Neural crest cell (in vitro differentiated cells): Measurements from ENCODE around the gene GABRQ. TPM values are rescaled to one million over a fixed set of nuclear protein-coding genes. Genes with fewer than 3 reads are reported as not detected.

Source experiments
- DNase-seq: peaks from one replicate; pipeline ENCODE4 v3.0.0; 2021; ENCODE audit warnings: low read depth, mixed read lengths, low spot score
- H3K27ac Mint-ChIP-seq: one replicate; pipeline ENCODE4 v1.8.0; 2021; ENCODE audit warnings: mild to moderate bottlenecking, mixed read lengths; ENCODE audit not compliant: unreplicated experiment
- H3K27me3 Mint-ChIP-seq: 2 replicates; pipeline ENCODE4 v1.8.0; 2021; ENCODE audit warnings: low read depth, mild to moderate bottlenecking, mixed read lengths
- H3K36me3 Mint-ChIP-seq: 2 replicates; pipeline ENCODE4 v1.8.0; 2021; ENCODE audit warnings: low read depth, mild to moderate bottlenecking, mixed read lengths
- H3K4me1 Mint-ChIP-seq: 2 replicates; pipeline ENCODE4 v1.8.0; 2021; ENCODE audit warnings: mixed read lengths
- H3K4me3 Mint-ChIP-seq: one replicate; pipeline ENCODE4 v1.8.0; 2021; ENCODE audit warnings: mild to moderate bottlenecking, mixed read lengths
- H3K9me3 Mint-ChIP-seq: 2 replicates; pipeline ENCODE4 v1.8.0; 2021; ENCODE audit warnings: mixed read lengths
- CTCF ChIP-seq: fragments of 200-600 bp; sonication (generic); conservative IDR thresholded peaks from 2 replicates; pipeline ENCODE4 v1.5.0; 2021; ENCODE audit warnings: antibody characterized with exemption, mild to moderate bottlenecking
- total RNA-seq: library from RNA; stranded (reverse); gene quantifications from 2 replicates; pipeline ENCODE4 v1.2.1, GENCODE V29; 2021

Gene GABRQ
- total RNA-seq, 1 donor from 2014 or later, result 0.91 TPM

GRCh38 chrX:152647978-152648377 lies 10.3 kb downstream of the GABRQ start:
- Mint-ChIP-seq H3K9me3 (peaks cover 2% of the 10 kb centered on the region), H3K27ac (no peak overlapping the region), H3K36me3 (no peaks in the 10 kb centered on the region), H3K4me3 (no peak overlapping the region), H3K4me1 (no peaks in the 10 kb centered on the region), H3K27me3 (no peaks in the 10 kb centered on the region)
- DNase-seq, result no peak
- no peak for TF ChIP-seq CTCF

DNA sequence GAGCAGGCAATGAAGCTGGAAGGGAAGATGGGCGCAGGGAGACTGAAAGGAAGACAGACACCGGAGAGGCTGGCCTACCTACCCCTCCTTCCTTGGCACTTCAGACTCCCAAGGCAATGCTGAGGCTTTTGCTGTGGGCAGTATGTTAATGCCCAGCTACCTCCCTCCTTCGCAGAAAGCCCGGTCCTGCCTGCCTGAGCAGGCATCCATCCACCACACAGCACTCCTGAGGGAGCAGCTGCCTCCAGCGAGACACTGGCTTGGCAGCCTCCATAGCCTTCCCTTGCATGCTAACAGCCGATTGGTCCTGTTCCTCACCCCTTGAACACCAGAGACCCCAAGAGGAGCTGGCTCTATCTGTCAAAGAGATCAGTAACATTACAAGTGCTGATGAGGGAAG lies 14.4 kb downstream of the GABRQ start:
- H3K27me3 Mint-ChIP-seq, result no peaks in the 10 kb centered on the region
- H3K27ac Mint-ChIP-seq, result no peak overlapping the region
- TF ChIP-seq CTCF, result no peak
- no peaks in the 10 kb centered on the region for H3K4me1 Mint-ChIP-seq
- peaks cover 2% of the 10 kb centered on the region for H3K36me3 Mint-ChIP-seq
- H3K9me3 Mint-ChIP-seq, result peaks cover 10% of the 10 kb centered on the region
- DNase-seq, result no peak
- H3K4me3 Mint-ChIP-seq, result no peak overlapping the region

DNA sequence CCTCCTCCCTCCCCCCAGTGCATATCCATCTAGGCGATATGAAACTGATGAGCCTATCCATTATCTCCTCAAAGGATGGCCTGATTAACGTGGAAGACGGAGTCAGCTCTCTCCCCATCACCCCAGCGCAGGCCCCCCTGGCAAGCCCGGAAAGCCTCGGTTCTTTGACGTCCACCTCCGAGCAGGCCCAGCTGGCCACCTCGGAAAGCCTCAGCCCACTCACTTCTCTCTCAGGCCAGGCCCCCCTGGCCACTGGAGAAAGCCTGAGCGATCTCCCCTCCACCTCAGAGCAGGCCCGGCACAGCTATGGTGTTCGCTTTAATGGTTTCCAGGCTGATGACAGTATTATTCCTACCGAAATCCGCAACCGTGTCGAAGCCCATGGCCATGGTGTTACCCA lies 14.8 kb downstream of the GABRQ start:
- peaks cover 10% of the 10 kb centered on the region for H3K9me3 Mint-ChIP-seq

DNA sequence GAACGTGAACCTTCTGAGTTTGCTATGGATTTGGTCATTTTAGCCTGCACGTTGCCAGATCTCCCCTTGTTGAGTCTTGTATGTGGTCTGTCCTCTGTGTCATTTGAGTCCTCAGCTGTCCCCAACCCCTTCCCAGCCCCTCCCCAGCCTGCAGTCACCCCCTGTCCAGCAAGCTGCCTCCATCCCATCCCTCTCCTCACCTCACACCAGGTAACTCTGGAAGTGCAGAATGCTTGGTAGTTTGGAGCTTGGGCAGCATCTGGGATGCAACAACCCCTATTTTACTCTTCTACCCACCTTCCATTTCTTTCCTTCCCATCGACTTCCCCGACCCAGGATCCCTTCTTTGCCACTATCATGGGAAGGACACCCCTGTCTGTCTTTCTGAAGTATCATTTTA lies 18.4 kb downstream of the GABRQ start:
- Mint-ChIP-seq H3K9me3 (peaks cover 8% of the 10 kb centered on the region), H3K4me1 (no peaks in the 10 kb centered on the region), H3K4me3 (no peak overlapping the region), H3K36me3 (peaks cover 2% of the 10 kb centered on the region), H3K27ac (no peak overlapping the region), H3K27me3 (no peaks in the 10 kb centered on the region)
- no peak for DNase-seq
- no peak for TF ChIP-seq CTCF

More for the DNA sequence above, 14.8 kb downstream of the GABRQ start:
- H3K27me3 Mint-ChIP-seq, result no peaks in the 10 kb centered on the region
- DNase-seq, result no peak
- H3K4me1 Mint-ChIP-seq, result no peaks in the 10 kb centered on the region
- H3K36me3 Mint-ChIP-seq, result peaks cover 2% of the 10 kb centered on the region
- no peak overlapping the region for H3K4me3 Mint-ChIP-seq
- no peak overlapping the region for H3K27ac Mint-ChIP-seq
- TF ChIP-seq CTCF, result no peak

- H3K9me3 Mint-ChIP-seq, result peaks cover 8% of the 10 kb centered on the region
- no peak overlapping the region for H3K4me3 Mint-ChIP-seq
- H3K36me3 Mint-ChIP-seq, result peaks cover 2% of the 10 kb centered on the region
- DNase-seq, result no peak
- no peaks in the 10 kb centered on the region for H3K27me3 Mint-ChIP-seq
- H3K4me1 Mint-ChIP-seq, result no peaks in the 10 kb centered on the region
- H3K27ac Mint-ChIP-seq, result no peak overlapping the region
- no peak for TF ChIP-seq CTCF
Observed at GRCh38 chrX:152656890-152657289, 19.2 kb downstream of the GABRQ start.

- Mint-ChIP-seq H3K36me3 (no peaks in the 10 kb centered on the region), H3K4me3 (no peak overlapping the region), H3K9me3 (peaks cover 8% of the 10 kb centered on the region), H3K4me1 (no peaks in the 10 kb centered on the region), H3K27ac (no peak overlapping the region), H3K27me3 (peaks cover 2% of the 10 kb centered on the region)
- no peak for TF ChIP-seq CTCF
- no peak for DNase-seq
Observed at GRCh38 chrX:152658302-152658701, 20.6 kb downstream of the GABRQ start.
